PC-9 (cell line): ENCODE measurements around the gene PTPN6. TPM values are rescaled to one million over a fixed set of nuclear protein-coding genes. Genes with fewer than 3 reads are reported as not detected.

ENCODE experiments used
- BruUV-seq: library from RNA; stranded (reverse); fragments of 400-500 nt; replicated peaks from 2 replicates; lab custom pipeline; 2021; lab: Mats Ljungman, UMichigan
- CTCF ChIA-PET: fragments of 300-600 bp; sonication (Branson Sonifier 250); formaldehyde crosslinking; loops from one replicate; lab custom pipeline; 2022; ENCODE audit warnings: antibody characterized with exemption; lab: Charles Lee
- POLR2A ChIA-PET: fragments of 300-600 bp; sonication (Branson Sonifier 250); formaldehyde crosslinking; loops from one replicate; lab custom pipeline; 2022; ENCODE audit warnings: antibody characterized with exemption; ENCODE audit not compliant: unreplicated experiment; lab: Charles Lee
- DNase-seq, 2 experiments: peaks; one replicate each; pipeline versions ENCODE4 v3.0.0 to v3.0.0-alpha.2; 2015 to 2022; ENCODE audit warnings: mixed read lengths in 1 of 2
- H2AFZ ChIP-seq: fragments of 200-600 bp; sonication (generic); 2 replicates; pipeline ENCODE4 v1.8.1; 2017; ENCODE audit warnings: antibody characterized with exemption
- H3F3A ChIP-seq: fragments of 200-600 bp; sonication (generic); 2 replicates; pipeline ENCODE4 v1.8.1; 2017; ENCODE audit warnings: antibody characterized with exemption, mild to moderate bottlenecking, low read depth; ENCODE audit not compliant: insufficient read depth
- H3K27ac ChIP-seq: fragments of 200-600 bp; sonication (generic); 2 replicates; pipeline ENCODE4 v1.6.1; 2016; ENCODE audit warnings: mixed run types
- H3K27me3 ChIP-seq: fragments of 200-600 bp; sonication (generic); 2 replicates; pipeline ENCODE4 v1.6.1; 2016; ENCODE audit warnings: low read depth, mixed run types; ENCODE audit not compliant: insufficient read depth
- H3K36me3 ChIP-seq: fragments of 200-600 bp; sonication (generic); 2 replicates; pipeline ENCODE4 v1.6.1; 2016; ENCODE audit warnings: low read depth, mixed run types
- H3K4me1 ChIP-seq: fragments of 200-600 bp; sonication (generic); replicated peaks from 2 replicates; pipeline ENCODE4 v1.6.1; 2016; ENCODE audit warnings: mixed run types; ENCODE audit not compliant: insufficient read depth
- H3K4me2 ChIP-seq: fragments of 200-600 bp; sonication (generic); 2 replicates; pipeline ENCODE4 v1.6.1; 2017; ENCODE audit warnings: mixed run types
- H3K4me3 ChIP-seq: fragments of 200-600 bp; sonication (generic); 2 replicates; pipeline ENCODE4 v1.6.1; 2016; ENCODE audit warnings: mixed run types
- H3K79me2 ChIP-seq: fragments of 200-600 bp; sonication (generic); 2 replicates; pipeline ENCODE4 v1.6.1; 2017; ENCODE audit warnings: low read depth, mixed run types
- H3K9me2 ChIP-seq: fragments of 200-600 bp; sonication (generic); 2 replicates; pipeline ENCODE4 v1.8.1; 2017; ENCODE audit warnings: mild to moderate bottlenecking; ENCODE audit not compliant: insufficient read depth
- H3K9me3 ChIP-seq: fragments of 200-600 bp; sonication (generic); 2 replicates; pipeline ENCODE4 v1.8.1; 2016; ENCODE audit warnings: low read depth; ENCODE audit not compliant: insufficient read depth
- H4K20me1 ChIP-seq: fragments of 200-600 bp; sonication (generic); 2 replicates; pipeline ENCODE4 v1.8.1; 2017; ENCODE audit not compliant: insufficient read depth
- CTCF ChIP-seq: fragments of 200-600 bp; sonication (generic); conservative IDR thresholded peaks from 2 replicates; pipeline ENCODE4 v1.6.1; 2017; ENCODE audit warnings: mixed run types, antibody characterized with exemption, mild to moderate bottlenecking, moderate library complexity
- EZH2 ChIP-seq: fragments of 200-600 bp; sonication (generic); IDR thresholded peaks from 2 replicates; pipeline ENCODE4 v1.8.0; 2017; ENCODE audit warnings: antibody characterized with exemption, low read depth
- intact Hi-C: fragments of 100-400 bp; cut with micrococcal nuclease; formaldehyde crosslinking; loops from one replicate; pipeline ENCODE4 v1.10.0; 2022; ENCODE audit not compliant: unreplicated experiment
- total RNA-seq: library from RNA; stranded (reverse); gene quantifications from 2 replicates; pipeline ENCODE4 v1.2.3, GENCODE V29; 2021

The PTPN6 gene
- total RNA-seq, 1 experiment from 2014 or later = 92.7 TPM

- ChIA-PET POLR2A (interaction anchor here (0.7 kb wide), 1 partner anchor 26 kb away, joined by 14 read pairs; the partner anchor contains the start of gene RNU7-1), CTCF (interaction anchor here (0.7 kb wide), 2 partner anchors 15 to 29 kb away, joined by 3 to 4 read pairs; no protein-coding TSS in a partner anchor)
- H3K4me1 ChIP-seq = peaks cover 5% of the 10 kb centered on the region; the same call in 1 of the 2 replicates
- H3K4me2 ChIP-seq = no peak overlapping the region
- no peaks in the 10 kb centered on the region for H4K20me1 ChIP-seq
- no peaks in the 10 kb centered on the region for H3K9me3 ChIP-seq
- no TSS peak for BruUV-seq
- H3K36me3 ChIP-seq = no peaks in the 10 kb centered on the region
- no peak overlapping the region for H2AFZ ChIP-seq
- no peak overlapping the region for H3K27ac ChIP-seq
- no peaks in the 10 kb centered on the region for H3K79me2 ChIP-seq
- H3F3A ChIP-seq = no peaks in the 10 kb centered on the region
- DNase-seq = no peak
- no peak for TF ChIP-seq EZH2
- H3K4me3 ChIP-seq = no peak overlapping the region
- H3K27me3 ChIP-seq = peaks cover 11% of the 10 kb centered on the region
- intact Hi-C loops = no loop called here
- H3K9me2 ChIP-seq = no peaks in the 10 kb centered on the region
Measured at GRCh38 chr12:6917491-6918231, 33.5 kb upstream of the PTPN6 start.

- H3K27ac ChIP-seq = no peak overlapping the region
- H4K20me1 ChIP-seq = no peaks in the 10 kb centered on the region
- no peaks in the 10 kb centered on the region for H3K36me3 ChIP-seq
- peaks cover 12% of the 10 kb centered on the region for H3K4me1 ChIP-seq
- intact Hi-C loops = no loop called here
- no peaks in the 10 kb centered on the region for H3K79me2 ChIP-seq
- no peaks in the 10 kb centered on the region for H3K9me3 ChIP-seq
- no peaks in the 10 kb centered on the region for H3K9me2 ChIP-seq
- ChIA-PET CTCF (no interaction called here), POLR2A (interaction anchor here (0.8 kb wide), 1 partner anchor 14 kb away, joined by 14 read pairs; no protein-coding TSS in a partner anchor)
- no peak overlapping the region for H2AFZ ChIP-seq
- TF ChIP-seq CTCF (no peak), EZH2 (no peak)
- peaks cover 2% of the 10 kb centered on the region; the same call in 1 of the 2 replicates for H3F3A ChIP-seq
- H3K4me2 ChIP-seq = no peak overlapping the region
- no peak overlapping the region for H3K4me3 ChIP-seq
- H3K27me3 ChIP-seq = peaks cover 4% of the 10 kb centered on the region; the same call in 1 of the 2 replicates
- DNase-seq = no peak
- BruUV-seq = no TSS peak
Measured at GRCh38 chr12:6919588-6919987, 31.6 kb upstream of the PTPN6 start.

GRCh38 chr12:6921539-6921938, 29.6 kb upstream of the PTPN6 start:
- Histone ChIP-seq H4K20me1 (no peaks in the 10 kb centered on the region), H3K79me2 (0 out of 2 replicates have a peak, but pooled peaks cover 3% of the 10 kb centered on the region), H3K36me3 (no peaks in the 10 kb centered on the region), H3K27me3 (no peaks in the 10 kb centered on the region), H2AFZ (no peak overlapping the region), H3K9me2 (no peaks in the 10 kb centered on the region), H3F3A (peaks cover 20% of the 10 kb centered on the region), H3K4me3 (no peak overlapping the region), H3K4me1 (peaks cover 26% of the 10 kb centered on the region), H3K27ac (no peak overlapping the region), H3K9me3 (no peaks in the 10 kb centered on the region), H3K4me2 (no peak overlapping the region)
- no peak for DNase-seq
- no TSS peak for BruUV-seq
- ChIA-PET CTCF (no interaction called here), POLR2A (interaction anchor here (0.7 to 1.0 kb wide), 2 partner anchors 31 to 69 kb away, joined by 6 read pairs; partner anchors contain the start of gene USP5)
- intact Hi-C loops = no loop called here
- TF ChIP-seq CTCF = no peak
- TF ChIP-seq EZH2 = no peak
